ENCODE measurements around the gene SHKBP1. TPM values are rescaled to one million over a fixed set of nuclear protein-coding genes. Genes with fewer than 3 reads are reported as not detected.

The SHKBP1 gene
- total and polyA plus RNA-seq, 2 of the 13 experiments (the other 11 are each of a cell fraction or from before 2014, with no cell fraction given), result 16.2 to 17.4 TPM

DNA sequence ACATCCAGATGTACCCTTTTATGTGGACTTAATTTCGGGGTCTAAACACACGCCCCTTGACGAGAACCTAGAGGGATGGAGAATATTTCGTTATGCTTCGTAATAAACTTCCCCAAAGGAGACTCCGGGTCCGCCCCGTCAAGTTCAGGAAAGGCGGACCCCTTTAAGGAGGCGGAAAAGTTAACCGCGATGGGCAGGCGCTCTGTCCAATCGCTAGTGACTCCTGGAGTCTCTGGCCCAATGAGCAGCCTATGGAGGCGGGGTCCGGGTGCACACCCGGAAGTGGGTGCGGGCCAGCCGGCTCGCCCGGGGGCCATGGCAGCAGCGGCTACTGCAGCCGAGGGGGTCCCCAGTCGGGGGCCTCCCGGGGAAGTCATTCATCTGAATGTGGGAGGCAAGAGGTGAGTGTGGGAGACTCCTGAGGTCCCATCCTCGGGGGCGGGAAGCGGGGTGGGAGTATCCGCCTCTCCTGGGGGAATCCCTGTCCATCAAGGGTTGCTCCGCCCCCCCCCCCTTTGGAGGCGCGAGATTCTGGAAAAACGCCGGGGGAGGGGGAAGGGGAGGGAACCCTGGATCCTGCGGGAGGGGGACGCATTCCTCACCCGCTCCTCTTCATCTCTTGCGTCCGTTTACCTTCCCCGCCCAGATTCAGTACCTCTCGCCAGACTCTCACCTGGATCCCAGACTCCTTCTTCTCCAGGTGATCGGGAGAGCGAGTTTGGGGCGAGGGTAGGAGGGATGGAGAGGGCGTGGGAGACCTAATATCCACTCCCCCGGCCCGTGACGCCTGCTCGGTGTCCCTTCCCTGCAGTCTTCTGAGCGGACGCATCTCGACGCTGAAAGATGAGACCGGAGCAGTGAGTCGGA, at the start of gene SHKBP1 (continued):
- TF ChIP-seq STAT5B (CRISPR knock-in tag; IDR thresholded peaks at IDR 0.05) (no peak), RARG (CRISPR knock-in tag; IDR thresholded peaks at IDR 0.05; ENCODE audit: low read depth) (no peak), ZFP90 (CRISPR knock-in tag; IDR thresholded peaks at IDR 0.05; ENCODE audit: borderline replicate concordance) (no peak), RAD51 (IDR thresholded peaks at IDR 0.05; ENCODE audit: borderline replicate concordance) (no peak), SIN3A (IDR thresholded peaks at IDR 0.05; ENCODE audit: borderline replicate concordance, low read depth, low read length) (0 out of 2 replicates have a peak, but pooled peaks have one; percentile 70), ZFP36L2 (CRISPR knock-in tag; IDR thresholded peaks at IDR 0.05) (no peak), RBM39 (IDR thresholded peaks at IDR 0.05; ENCODE audit: low read depth, low read length, poor library complexity, severe bottlenecking) (peak; percentile 32), POLR2A (IDR thresholded peaks at IDR 0.05; ENCODE audit: insufficient read depth in 1 of 2, low read depth in 2 of 2, low read length in 2 of 2) (peak; percentile 38 to 65; a peak in 2 of 4 replicates), ZNF777 (CRISPR knock-in tag; IDR thresholded peaks at IDR 0.05) (peak; percentile 99), ZNF501 (CRISPR knock-in tag; IDR thresholded peaks at IDR 0.05) (peak; percentile 67), MATR3 (CRISPR knock-in tag; IDR thresholded peaks at IDR 0.05) (no peak), ZKSCAN5 (CRISPR knock-in tag; IDR thresholded peaks at IDR 0.05) (no peak), KDM5A (IDR thresholded peaks at IDR 0.05; ENCODE audit: borderline replicate concordance, low read length) (peak; percentile 39; the same call in 1 of the 2 replicates), CCAR2 (optimal IDR thresholded peaks at IDR 0.05; ENCODE audit: low read depth, low read length) (no peak), TARDBP (CRISPR knock-in tag; IDR thresholded peaks at IDR 0.05) (0 out of 2 replicates have a peak, but pooled peaks have one; percentile 50), SIX1 (CRISPR knock-in tag; IDR thresholded peaks at IDR 0.05; ENCODE audit: borderline replicate concordance) (0 out of 2 replicates have a peak, but pooled peaks have one; percentile 13), CBX5 (CRISPR knock-in tag; IDR thresholded peaks at IDR 0.05; ENCODE audit: borderline replicate concordance) (no peak), IRX3 (CRISPR knock-in tag; IDR thresholded peaks at IDR 0.05; ENCODE audit: borderline replicate concordance, low read depth) (no peak)
- TF ChIP-seq, protein P1, sequence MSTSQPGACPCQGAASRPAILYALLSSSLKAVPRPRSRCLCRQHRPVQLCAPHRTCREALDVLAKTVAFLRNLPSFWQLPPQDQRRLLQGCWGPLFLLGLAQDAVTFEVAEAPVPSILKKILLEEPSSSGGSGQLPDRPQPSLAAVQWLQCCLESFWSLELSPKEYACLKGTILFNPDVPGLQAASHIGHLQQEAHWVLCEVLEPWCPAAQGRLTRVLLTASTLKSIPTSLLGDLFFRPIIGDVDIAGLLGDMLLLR (CRISPR knock-in tag; IDR thresholded peaks at IDR 0.05), result no peak
- TF ChIP-seq, protein P2, sequence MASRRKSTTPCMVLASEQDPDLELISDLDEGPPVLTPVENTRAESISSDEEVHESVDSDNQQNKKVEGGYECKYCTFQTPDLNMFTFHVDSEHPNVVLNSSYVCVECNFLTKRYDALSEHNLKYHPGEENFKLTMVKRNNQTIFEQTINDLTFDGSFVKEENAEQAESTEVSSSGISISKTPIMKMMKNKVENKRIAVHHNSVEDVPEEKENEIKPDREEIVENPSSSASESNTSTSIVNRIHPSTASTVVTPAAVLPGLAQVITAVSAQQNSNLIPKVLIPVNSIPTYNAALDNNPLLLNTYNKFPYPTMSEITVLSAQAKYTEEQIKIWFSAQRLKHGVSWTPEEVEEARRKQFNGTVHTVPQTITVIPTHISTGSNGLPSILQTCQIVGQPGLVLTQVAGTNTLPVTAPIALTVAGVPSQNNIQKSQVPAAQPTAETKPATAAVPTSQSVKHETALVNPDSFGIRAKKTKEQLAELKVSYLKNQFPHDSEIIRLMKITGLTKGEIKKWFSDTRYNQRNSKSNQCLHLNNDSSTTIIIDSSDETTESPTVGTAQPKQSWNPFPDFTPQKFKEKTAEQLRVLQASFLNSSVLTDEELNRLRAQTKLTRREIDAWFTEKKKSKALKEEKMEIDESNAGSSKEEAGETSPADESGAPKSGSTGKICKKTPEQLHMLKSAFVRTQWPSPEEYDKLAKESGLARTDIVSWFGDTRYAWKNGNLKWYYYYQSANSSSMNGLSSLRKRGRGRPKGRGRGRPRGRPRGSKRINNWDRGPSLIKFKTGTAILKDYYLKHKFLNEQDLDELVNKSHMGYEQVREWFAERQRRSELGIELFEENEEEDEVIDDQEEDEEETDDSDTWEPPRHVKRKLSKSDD (CRISPR knock-in tag; IDR thresholded peaks at IDR 0.05; ENCODE audit: low read depth), result no peak
- TF ChIP-seq, protein P3, sequence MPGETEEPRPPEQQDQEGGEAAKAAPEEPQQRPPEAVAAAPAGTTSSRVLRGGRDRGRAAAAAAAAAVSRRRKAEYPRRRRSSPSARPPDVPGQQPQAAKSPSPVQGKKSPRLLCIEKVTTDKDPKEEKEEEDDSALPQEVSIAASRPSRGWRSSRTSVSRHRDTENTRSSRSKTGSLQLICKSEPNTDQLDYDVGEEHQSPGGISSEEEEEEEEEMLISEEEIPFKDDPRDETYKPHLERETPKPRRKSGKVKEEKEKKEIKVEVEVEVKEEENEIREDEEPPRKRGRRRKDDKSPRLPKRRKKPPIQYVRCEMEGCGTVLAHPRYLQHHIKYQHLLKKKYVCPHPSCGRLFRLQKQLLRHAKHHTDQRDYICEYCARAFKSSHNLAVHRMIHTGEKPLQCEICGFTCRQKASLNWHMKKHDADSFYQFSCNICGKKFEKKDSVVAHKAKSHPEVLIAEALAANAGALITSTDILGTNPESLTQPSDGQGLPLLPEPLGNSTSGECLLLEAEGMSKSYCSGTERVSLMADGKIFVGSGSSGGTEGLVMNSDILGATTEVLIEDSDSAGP (CRISPR knock-in tag; IDR thresholded peaks at IDR 0.05; ENCODE audit: borderline replicate concordance), result peak; percentile 100
- TF ChIP-seq, protein P4, sequence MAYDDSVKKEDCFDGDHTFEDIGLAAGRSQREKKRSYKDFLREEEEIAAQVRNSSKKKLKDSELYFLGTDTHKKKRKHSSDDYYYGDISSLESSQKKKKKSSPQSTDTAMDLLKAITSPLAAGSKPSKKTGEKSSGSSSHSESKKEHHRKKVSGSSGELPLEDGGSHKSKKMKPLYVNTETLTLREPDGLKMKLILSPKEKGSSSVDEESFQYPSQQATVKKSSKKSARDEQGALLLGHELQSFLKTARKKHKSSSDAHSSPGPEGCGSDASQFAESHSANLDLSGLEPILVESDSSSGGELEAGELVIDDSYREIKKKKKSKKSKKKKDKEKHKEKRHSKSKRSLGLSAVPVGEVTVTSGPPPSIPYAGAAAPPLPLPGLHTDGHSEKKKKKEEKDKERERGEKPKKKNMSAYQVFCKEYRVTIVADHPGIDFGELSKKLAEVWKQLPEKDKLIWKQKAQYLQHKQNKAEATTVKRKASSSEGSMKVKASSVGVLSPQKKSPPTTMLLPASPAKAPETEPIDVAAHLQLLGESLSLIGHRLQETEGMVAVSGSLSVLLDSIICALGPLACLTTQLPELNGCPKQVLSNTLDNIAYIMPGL (CRISPR knock-in tag; IDR thresholded peaks at IDR 0.05; ENCODE audit: borderline replicate concordance in 1 of 2, low read depth in 1 of 2), result peak in 1 of 2 experiments; percentile 30; a peak in 1 of 4 replicates
